Hippocampal formation (tissue), 2 donors: ENCODE results near the gene METTL26.

ENCODE experiments used
- DNase-seq, 2 donors: peaks; one replicate each; lab custom pipeline; 2025; lab: John Stamatoyannopoulos, UW

Gene METTL26

DNA sequence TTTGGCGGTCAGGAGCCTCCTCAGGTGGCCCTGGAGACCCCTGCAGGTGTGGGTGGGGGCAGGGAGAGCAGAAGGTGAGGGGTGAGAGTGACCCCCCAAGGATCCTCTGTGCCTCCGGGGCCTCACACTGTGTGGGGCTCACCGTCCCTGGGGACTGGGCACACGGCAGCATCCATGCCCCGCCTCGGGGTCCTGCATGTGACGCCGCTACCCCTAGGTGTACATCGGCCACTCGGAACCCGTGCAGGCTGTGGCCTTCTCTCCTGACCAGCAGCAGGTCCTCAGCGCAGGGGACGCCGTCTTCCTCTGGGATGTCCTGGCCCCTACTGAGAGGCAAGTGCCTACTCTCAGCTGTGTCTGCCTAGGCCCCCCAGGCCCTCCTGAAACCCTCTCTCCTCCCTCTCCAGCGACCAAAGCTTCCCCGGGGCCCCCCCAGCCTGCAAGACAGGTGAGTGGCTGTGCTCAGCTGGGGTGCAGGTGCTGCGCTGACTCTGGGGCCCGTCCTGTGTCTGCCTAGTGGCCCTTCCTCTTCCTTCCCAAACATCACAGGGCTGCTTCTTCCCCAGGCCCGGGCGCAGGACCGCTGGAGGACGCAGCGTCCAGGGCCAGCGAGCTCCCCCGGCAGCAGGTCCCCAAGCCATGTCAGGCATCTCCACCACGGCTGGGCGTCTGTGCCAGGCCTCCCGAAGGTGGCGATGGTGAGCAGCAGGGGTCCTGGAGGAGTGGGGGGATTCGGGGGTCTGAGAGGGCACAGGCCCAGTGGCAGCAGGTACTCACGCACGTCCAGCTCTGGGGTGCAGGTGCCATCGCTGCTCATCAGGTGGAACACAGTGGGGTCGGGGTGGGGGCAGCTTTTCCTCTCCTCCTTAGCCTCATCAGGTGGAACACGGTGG lies 22.8 kb upstream of the METTL26 start:
- DNase-seq = no peak

DNA sequence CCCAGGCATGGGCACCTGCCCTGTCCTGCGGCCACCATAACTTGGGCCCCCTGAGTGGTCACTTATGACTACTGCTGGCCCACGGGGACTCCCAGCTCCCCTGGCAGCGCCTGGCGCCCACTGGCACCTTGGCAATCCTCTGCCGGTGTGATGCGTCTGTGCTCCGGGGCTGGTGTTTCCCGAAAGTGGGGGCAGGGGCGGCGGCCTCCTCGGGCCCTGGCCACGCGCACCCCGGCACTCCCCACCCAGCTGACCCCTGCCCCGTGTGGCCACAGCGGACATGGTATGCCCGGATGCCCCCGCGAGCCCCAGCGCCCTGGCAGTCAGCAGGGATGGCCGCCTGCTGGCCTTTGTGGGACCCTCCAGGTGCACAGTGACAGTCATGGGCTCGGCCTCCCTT lies 21.4 kb upstream of the METTL26 start:
- no peak for DNase-seq

DNA sequence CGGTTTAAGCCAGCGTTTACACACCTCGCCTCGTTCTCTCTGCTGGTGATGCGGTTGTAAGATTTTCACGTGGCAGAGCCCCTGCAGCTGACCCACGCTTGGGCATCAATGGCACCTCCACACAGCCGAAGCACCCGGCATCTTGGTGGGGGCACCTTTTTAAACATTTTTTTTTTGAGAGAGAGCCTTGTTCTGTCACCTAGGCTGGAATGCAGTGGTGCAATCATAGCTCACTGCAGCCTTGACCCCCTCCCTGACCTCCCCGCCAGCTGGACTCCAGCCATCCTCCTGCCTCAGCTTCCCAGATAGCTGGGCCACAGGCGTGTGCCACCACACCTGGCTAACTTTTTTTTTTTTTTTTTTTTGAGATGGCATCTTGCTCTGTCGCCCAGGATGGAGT lies 17.9 kb upstream of the METTL26 start:
- DNase-seq = no peak

DNA sequence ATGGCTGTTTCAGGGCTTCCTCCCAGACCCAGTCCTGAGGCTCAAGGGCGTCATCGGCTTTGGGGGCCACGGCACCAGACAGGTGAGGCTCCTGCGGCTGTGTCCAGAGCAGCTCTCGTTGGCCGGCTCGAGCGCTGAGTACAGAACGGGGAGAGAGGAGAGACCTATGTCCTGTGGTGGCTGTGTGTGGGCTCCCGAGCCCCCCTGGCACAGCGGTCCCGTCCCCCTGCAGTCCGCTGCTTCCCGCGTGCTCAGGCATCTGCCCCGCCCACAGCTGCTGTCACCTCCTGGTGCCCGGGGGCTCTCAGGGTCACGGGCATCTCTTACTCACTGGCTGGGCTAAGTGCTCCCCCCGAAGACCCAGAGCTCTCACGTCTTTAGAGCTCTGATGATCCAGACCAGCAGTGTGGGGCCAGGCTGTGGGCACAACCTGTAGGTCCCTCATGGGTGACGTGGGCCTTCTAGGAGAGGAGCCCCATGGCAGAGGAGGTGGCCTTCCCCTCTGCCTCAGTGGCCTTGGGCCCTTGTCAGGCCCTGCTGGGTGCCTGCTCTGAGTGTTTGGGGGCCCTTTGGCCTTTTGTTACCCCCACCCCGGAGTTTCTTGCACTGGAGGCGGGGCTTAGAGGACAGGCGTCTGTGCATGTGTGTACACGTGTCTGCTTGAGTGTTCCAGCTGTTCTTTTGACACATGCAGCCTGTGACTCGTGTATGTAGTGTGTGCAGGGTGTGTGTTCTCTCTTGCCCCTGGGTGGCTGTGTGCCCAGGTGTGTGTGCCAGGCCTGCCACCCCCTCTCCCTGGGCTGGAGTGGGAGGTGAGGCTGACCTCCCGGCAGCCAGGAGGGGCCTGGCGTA lies 16.6 kb upstream of the METTL26 start:
- DNase-seq = no peak

DNA sequence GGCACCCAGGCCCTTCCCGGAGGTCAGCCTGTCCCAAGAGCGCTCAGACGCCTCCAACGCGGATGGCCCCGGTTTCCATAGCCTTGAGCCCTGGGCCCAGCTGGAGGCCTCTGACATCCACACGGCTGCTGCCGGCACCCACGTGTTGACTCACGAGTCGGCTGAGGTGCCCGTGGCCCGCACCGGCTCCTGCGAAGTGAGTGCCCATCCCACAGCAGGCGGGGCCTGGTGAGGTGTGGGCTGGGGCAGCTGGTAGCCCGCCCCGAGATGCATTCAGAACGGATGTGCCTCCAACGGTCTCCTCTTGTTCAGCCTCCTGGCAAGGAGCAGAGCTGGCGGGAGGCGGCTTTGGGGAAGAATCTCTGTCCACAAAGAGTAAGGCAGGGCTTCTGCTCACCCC lies 15.7 kb upstream of the METTL26 start:
- DNase-seq = no peak

DNA sequence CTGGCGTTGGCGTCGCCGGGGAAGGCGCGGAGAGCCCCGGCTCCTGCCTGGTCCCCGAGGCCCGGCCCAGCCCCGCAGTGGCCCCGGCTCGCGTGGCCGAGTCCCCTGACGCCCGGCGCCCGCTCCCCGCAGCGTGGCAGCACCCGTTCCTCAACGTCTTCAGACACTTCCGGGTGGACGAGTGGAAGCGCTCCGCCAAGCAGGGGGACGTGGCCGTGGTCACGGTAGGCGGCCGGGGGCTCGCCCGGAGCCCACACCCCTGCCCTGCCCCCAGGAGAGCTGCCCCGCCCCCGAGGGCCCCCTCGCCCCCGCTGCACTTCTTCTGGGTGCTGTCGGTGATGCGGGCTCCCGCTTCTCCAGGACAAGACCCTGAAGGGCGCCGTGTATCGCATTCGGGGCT lies 13.5 kb upstream of the METTL26 start:
- DNase-seq = no peak

DNA sequence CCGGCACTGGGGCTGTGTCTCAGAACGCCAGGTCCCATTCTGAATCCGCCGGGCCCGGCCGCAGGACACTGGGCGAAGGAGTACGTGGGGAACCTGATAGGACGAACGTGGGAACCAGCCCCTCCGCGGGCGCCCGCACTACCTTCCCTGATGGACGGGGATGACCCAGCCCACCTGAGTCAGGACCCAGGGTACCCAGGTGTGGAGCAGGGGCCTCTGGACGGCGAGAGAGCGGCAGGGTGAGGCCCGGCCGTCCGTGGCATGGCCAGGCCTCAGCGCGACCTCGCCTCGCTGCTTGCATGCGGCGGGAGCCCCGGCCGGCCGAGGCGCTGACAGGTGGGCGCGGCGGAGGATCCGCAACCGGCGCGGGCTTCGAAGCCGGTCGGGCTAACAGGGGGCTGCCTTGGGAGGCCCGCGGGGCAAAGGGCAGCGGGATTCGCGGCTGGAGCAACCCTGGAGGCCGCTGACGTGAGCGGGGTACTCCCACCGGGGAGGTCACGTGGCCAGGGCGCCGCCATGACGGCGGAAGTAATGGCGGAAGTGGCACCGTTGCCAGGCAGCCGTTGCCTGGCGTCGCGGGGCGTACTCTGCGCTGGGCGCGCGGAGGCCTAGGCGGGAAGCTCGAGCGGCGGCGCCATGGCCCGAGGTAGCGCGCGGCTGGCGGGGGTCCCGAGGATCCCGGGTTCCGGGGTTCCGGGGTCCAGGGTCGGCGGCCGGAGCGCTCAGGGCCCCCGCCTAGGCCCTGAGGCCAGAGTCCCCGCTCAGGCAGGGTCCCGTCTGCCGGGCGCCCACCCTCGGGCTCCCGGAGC lies 12.9 kb upstream of the METTL26 start, which contains the start of gene WDR90:
WDR90 (plus strand) TSS at position 585 of the 809 bp plus-strand sequence; CDS start at position 637, 52 bp downstream.
- peak; percentile 80 to 91 for DNase-seq

DNA sequence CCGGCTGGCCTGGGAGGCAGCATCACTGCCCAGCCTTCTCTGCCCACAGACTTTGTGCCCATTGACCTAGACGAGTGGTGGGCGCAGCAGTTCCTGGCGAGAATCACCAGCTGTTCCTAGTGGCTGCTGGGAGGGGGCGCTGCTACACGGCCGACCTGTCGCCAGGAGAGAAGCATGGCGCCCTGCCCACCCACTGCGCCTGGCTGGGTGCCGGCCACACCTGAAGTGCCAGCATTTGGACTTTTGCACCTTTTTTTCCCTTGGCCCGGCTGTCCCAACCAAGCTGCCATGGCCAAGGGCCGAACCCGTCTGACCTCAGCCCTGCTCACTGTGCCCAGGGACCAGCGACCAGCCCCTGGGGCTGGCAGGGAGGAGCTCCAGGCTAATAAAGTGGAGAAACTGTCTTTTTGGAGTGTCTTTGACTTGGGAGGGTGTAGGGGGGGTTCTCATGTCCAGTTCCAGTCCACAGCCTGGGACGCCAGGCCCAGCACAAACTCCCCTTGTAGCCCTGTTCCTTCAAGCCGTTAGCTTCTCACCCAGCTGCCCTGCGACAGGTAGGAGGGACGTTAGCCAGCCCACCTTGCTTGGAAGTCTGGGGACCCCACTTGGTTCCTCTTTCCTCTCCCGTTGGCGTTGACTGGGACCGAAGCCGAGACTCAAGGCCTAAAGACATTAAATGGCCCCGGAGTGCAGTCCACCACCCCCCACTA lies 12.1 kb upstream of the METTL26 start:
- DNase-seq = peak in 1 of 2 donors; percentile 12

DNA sequence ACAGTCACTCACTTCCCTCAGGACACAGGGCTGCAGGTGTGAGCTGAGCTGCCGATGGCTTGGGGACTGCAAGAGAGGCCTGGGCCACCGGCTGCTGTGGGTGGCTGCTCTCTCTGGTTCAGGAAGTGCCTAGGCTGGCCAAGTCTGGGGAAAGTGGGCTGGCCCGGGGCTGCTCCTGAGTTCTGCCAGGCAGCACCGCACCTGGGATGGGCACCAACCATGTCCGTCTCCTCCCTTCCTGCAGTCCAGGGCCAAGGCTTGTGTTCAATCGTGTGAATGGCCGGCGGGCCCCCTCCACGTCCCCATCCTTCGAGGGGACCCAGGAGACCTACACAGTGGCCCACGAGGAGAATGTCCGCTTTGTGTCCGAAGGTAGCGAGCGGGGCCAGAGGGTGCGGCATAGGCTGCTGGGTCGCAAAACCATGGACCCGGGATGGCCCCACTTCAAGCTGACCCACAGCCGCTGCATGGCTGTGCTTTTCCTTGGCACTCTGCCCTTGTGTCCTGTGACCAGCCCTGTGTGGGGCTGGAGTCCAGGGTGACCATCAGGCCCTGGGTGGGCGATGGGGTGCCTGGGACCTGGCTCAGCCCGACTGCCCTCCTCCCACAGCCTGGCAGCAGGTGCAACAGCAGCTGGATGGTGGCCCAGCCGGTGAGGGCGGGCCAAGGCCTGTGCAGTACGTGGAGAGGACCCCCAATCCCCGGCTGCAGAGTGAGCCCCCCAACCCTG lies 11.2 kb upstream of the METTL26 start:
- peak in 1 of 2 donors; percentile 14 for DNase-seq

DNA sequence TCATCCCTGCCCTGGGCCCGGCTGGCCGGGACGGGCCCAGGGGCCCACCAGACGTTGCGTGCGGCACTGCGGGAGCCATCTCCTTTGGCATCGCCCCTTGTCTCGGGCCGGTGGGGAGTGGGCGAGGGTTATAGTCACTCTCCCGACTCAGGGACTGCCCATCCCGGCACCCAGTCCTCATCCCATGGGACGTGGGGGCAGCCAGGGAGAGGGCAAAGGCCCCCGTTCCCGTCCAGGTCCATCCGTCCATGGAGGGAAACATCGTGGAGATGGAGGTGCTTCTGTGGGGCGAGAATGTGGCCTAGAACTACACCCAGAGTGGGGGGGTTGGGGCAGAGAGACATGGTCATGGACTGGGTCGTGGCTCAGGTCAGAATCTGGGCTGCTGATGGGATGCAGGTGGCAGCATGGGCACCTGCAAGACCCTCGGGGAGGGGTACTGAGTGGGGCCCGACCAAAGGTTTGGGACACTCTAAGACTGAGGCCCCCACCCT lies 10.6 kb upstream of the METTL26 start:
- no peak for DNase-seq

DNA sequence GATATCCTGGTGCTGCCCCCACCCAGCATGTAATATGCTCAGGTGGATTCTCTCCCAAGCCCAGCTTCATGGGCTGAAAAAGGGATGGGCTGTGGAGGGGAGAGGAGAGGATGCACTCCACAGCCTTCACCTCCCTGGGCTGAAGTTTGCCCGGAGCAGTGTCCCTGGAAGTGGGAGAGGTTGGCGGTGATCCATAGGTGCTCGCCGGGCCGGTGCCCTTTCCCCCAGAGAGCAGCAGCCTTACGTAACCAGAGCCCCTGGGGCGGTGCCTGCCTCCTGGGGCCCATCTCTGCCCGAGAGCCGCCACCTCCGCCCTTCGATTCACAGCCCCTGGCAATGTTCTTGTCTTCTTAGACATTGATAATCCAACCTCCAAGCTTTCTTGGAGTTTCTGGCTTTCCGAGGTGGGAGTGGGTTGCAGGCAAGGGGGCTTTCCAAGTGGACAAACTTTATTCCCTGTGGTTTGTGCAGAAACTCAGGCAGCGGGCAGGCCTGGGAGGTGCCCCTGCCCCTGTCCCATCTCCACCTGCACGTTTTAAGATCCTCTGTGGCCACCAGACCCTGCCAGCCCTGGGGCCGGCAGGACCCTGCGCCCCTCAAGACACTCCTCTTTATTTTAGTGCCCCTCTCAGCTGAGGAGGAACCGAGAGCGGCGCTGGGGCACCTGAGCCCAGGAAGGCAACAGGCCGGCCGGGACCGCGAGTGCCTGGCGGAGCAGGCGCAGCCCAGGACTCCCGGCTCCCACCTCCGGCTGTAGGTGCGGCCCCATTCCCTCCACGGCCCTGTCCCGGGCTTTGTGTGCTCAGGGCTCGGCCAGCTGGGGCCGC lies 10.0 kb upstream of the METTL26 start:
- DNase-seq = no peak

DNA sequence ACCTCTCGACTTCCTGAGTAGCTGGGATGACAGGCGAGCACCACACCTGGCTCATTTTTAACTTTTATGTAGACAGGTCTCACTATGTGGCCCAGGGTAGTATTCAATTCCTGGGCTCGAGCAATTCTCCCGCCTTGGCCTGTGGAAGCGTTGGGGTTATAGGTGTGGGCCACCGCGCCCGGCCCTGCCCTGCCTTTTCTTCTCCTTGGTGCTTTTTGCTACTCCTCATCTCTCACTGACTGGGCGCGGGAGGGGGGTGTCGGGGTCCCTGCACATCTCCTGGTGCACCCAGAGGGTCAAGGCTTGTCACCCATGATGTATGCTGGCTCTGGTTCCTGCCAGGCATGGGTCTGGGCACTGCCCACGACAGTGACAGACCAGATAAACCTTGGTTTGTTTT lies 8.5 kb upstream of the METTL26 start:
- DNase-seq = no peak

DNA sequence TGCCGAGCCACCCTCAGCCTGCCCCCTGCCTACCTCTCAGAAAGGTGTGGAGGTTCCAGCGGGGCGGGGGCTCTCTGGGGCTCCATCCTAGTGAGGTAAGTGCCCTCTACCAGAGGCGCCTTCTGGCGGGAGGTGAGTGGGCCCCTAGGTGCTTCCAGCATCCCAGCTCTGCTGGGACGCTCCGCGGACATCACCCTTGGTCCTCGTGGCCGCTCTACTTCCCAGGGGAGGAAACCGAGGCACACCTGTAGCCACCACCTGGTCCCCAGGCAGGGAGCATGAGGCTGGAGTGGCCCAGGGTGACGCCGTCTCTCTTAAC lies 6.9 kb upstream of the METTL26 start:
- no peak for DNase-seq

DNA sequence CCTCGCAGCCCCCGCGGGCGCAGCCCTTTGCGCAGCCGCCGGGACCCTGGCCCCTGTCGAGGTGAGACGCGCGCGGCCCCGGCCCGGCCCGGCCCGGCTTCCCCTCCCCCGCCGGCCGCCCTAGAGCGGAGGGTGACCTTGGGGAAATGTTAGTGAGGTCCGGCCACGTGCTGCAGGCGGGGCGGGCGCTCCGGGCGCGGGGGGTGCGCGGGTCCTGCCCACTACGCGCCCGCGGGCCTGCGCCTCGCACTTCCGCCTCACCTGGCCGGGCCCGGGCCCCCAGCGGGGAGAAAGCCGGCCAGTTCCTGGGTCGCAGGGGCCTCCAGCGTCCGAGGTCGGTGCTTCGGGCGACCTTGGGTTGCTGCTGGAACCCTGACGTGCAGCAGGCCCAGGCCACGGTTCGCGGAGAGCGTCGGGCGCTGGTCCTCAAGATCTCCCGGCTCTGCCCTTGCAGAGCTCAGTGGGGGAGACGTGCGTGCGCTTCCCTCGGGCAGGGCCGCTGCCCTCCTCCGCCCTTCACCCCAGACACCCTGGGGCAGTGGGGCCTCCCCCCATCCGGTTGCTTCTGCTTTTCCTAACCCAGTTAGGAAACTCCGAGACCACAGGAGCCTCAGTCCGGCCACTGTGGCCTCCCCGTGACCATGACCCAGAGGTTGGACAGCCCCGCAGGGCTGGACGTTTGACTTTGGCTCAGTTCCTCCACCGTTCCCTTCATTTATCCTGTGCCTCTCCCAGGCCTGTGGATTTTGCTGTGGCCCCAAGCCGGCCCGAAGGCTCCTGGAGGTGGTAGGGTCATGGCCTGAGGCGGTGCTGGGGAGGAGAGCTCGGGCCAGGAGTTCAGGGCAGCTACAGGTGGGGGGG lies 6.3 kb upstream of the METTL26 start:
- peak in 1 of 2 donors; percentile 31 for DNase-seq

DNA sequence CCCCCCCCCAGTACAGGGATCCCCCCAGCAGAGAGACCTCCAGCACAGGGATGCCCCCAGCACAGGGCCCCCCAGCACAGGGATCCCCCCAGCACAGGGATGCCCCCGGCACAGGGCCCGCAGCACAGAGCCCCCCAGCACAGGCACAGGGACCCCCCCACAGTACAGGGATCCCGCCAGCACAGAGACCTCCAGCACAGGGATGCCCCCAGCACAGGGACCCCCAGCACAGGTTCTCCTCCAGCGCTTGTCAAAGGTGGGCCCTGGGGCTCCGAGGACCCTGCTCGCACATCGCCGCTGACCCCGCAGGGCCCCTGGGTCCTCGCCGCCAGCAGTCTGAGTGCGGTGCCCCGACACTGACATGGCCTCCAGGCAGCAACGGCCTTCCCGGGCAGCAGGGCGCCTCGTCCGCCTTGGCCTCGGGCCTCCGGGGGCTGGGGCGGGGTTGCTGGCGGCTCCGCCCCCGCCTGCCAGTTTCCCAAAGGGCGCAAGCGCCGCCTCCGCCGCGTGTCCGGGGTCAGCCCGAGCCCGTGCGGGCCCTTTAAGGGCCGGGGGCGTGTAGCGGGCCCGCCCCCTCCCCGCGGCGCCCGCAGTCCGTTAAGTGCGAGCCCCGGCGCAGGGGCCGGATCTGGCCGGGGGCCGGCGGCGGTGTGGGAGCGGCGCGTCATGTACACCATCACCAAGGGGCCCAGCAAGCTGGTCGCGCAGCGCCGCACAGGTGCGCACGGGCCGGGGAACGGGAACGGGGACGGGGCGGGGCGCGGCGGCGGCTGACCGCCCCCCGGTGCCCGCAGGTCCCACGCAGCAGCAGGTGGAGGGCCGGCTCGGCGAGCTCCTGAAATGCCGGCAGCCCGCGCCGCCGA lies 5.5 kb upstream of the METTL26 start, which contains the start of gene MCRIP2:
MCRIP2 (plus strand) TSS at position 503 of the 863 bp plus-strand sequence; CDS start at position 667, 164 bp downstream.
- peak; percentile 71 to 72 for DNase-seq

DNA sequence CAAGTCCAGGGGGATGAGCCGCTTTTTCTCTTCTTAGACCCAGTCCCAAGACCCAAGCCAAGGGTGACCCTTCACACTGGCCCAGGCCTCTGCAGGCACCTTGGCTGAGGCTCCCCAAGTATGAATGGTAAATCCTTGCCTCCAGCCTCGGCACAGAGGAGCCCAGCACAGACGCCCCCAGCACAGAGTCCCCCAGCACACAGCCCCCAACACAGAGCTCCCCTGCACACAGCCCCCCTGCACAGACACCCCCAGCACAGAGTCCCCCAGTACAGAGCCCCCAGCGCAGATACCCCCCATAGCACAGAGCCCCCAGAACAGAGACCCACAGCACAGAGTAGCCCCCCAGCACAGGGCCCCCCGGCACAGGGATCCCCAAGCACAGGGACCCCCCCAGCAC lies 4.5 kb upstream of the METTL26 start:
- no peak for DNase-seq

DNA sequence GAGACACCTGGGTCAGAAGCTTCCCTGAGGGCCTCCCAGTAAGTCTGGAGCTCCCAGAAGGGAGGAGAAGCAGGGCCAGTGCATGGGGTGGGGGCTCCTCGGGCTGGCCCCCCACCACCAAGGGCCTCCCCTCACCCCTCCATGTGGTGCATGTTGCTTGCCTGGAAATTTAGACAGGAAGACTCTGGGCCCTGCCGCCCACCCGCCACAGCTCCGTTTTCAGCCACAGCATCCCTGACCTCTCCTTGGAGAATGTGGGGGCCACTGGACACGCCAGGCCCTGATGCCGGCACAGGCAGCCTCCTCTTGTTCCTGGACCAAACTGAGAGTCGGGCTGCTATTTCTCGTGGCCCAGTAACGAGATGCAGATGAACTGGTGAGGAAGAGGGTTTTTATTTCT lies 2.7 kb upstream of the METTL26 start:
- DNase-seq = no peak
